ENCODE results near the gene SLC9C2. TPM values are rescaled to one million over a fixed set of nuclear protein-coding genes. Genes with fewer than 3 reads are reported as not detected.

Gene SLC9C2, protein sequence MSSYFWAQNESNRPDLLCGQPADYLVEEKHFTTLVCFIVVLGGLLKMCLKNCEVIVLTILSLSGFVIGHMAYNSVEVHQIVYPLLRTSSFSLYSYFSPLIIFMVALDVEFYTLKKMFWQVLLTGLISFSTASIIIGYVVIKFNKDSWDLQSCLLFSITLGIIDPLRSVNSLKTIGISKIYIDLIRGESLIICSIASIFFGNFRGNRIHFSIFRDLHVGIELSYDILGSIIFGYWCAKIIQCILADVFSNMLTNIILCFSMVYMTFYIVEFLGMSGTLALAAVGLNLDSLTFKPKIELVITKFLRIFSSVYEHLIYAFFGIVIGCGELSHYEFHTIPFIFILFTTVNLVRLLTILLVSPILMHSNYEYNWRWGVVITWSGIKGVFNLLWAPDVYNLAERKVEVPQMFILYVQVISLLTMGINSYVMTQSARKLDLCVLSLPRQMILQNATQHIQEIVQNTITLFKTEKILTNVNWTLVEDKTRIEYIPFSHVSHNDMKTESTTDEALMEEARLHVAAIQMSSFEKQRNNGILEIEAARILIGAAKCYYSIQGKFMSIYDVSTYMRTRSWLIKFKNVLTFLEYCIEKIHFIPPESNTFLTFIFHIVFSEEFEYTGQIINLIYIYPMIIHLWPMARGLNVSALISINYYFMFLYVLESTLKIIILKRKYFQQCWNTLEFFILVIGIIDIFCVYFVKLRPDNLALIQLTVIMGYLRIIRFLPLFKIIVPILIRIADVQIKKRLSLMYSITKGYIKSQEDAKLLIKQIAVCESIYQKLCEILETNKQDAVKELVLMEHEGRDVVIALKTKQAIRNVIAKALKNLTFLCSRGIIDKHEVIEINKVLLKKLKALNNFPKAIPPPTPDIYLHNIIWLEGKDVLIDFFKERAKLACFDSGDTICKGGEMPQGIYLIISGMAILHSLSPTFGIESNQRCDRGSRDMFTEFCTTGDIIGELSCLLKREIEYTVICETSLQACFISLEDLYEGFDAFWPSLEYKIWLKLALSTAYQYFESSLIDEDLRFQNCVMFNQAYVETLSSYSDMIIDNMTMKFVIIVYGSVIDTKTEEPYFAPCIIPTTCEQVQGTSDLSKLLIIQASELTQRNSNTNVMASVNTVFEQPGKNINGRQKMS
- 0.32 TPM in 1 of 2 replicates, not detected in the other for total RNA-seq

DNA sequence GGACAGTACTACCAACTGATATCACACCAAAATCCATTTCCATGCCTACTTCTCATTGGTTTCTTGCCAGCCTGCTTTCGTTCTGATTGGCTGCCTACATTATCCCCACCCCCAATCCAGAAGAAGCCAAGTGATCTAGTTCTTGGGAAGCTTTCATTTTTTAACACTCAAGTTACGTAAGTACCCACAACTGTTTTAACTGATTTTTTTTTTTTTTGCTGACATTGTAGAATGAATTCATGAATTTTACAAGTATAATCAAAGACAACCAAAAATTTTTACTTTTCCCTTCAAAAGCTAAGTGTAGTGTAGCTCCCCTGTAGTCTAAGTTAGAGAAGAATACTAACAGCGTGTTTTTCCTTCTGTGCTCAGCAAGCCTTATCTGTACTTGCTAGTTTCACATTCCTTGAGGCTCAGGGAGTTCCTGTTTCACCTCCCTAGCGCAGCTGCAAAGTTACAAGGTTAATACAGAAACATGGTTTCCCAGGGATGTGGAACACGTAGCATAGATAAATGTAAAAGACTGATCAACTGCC lies at the start of gene SLC9C2:
TSS of gene SLC9C2 (minus strand) at position 17 of the 536 bp plus-strand sequence. CDS start 1,296 bp downstream, outside the sequence.

DNA sequence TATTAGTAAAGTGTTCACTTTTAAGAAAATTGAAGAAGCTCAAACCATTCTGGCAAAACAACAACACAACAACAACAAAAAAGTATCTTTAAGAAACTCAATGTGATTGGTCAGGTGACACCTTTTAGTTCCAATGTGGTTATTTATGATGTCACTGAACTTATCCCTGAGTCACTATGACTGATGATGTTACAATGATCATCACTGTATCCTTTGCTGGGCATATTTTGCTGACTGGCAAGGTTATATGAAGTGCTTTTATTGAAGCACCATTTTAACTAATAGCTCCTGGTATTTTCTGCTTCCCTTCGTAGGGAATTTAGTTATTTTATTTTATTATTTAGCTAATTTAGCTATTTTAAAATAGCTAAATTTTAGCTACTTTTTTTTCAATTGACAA lies 32.2 kb upstream of the SLC9C2 start, which contains the start of gene TEX50:
TSS of gene TEX50 (plus strand) at position 223 of the 400 bp plus-strand sequence. CDS start 184 bp downstream, outside the sequence.

DNA sequence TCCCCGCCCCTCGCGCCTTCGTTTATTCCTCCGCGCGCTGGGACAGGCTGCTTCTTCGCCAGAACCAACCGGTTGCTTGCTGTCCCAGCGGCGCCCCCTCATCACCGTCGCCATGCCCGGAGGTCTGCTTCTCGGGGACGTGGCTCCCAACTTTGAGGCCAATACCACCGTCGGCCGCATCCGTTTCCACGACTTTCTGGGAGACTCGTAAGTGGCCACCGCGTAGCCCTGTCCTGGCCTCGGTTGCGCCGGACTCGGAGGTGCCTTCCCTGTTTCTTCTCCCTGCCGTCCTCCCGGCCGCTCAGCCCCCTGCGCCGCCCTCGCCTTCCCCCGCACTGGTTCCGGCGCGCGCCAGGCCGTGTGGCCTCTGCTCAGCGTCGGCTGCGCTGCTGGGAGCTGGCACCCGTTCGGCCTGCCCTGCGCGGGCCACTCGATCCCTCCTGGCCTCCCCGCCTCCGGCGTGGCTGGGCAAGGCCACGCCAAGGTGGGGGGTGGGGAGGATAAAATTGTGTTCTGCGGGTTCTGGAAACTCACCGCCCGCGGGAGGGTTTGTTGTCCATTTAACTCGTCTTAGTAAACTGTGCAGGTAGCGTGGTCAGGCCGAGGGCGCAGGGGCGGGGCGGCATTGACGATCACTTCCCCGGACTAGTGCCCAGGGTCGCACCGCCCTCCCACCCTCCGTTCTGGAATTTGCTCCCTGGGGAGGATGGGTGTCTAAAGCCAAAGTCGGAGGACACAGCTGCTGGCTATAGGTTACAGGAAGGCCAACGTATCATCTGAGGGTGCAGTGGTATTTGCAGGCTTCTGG lies 125.4 kb downstream of the SLC9C2 start, which contains the start of gene PRDX6:
TSS of gene PRDX6 (plus strand) at position 50 of the 808 bp plus-strand sequence. CDS start at position 113, 63 bp downstream.

Other genes with a start within 250 kb of the SLC9C2 start
- 194 and 260 TPM in 2 replicates for gene PRDX6, start 125.7 kb downstream of the SLC9C2 start, total RNA-seq
- not detected in 2 replicates for gene TEX50, start 32.3 kb upstream of the SLC9C2 start, total RNA-seq
- gene ANKRD45, start 66.8 kb upstream of the SLC9C2 start, total RNA-seq = under 0.01 and 0.46 TPM in 2 replicates
- gene KLHL20, start 111.9 kb upstream of the SLC9C2 start, total RNA-seq = 32.2 and 47.6 TPM in 2 replicates
- 26.0 and 27.8 TPM in 2 replicates for gene DARS2, start 221.6 kb upstream of the SLC9C2 start, total RNA-seq
- 19.5 and 29.3 TPM in 2 replicates for gene CENPL, start 221.8 kb upstream of the SLC9C2 start, total RNA-seq